OCI-M2 (cell line): Measurements from ENCODE around the gene ING5.
"Not testable (repeated sequence)": the region's sequence is repeated elsewhere in the genome, so short reads cannot be mapped to it uniquely, and the experiment has no call there.

Experiments
- DNase-seq: peaks from one replicate; lab custom pipeline; 2025; ENCODE audit not compliant: unreplicated experiment; lab: John Stamatoyannopoulos, UW

The ING5 gene

DNA sequence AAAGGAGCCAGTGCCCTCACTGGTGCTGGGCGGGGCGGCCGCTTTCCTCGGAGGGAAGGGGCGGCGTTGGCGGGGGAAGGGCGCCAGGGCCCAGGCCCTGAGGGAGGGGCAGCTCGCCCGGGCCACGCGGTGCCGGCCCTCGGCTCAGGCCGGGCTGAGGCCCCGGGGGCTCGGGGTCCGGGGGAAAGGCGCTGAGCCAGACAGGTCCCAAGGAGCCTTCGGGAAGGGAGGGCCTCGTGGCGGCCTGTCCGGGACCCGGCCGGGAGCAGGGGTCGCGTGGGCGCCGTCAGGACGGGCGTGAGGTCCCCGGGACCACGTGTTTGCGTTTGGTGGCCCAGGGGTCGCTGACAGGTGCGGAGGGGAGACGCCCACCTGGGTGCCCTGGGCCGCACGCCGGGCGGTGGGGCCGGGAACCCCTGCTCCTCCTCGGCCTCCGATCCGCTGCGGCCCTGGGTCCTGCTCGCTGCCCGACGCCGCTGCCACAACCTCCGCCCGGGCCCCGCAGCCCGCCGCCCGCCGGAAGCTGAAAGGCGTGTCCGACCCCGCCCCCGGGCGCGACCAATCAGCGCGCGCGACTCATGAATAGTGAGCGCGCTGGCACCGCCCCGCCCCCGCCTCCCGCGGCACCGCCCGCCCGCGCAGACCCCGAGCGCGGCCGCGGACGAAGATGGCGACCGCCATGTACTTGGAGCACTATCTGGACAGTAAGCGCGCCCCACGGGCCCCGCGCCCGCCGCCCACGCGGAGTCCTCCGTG, at the start of gene ING5:
Gene ING5, plus strand, starts transcription at position 641 of the 756 bp plus-strand sequence. Its CDS starts 27 bp downstream, at position 668.
- peak; percentile 29 for DNase-seq

- no peak for DNase-seq
These were observed 49.7 kb upstream of the ING5 start for GRCh38 chr2:241652142-241652541.

DNA sequence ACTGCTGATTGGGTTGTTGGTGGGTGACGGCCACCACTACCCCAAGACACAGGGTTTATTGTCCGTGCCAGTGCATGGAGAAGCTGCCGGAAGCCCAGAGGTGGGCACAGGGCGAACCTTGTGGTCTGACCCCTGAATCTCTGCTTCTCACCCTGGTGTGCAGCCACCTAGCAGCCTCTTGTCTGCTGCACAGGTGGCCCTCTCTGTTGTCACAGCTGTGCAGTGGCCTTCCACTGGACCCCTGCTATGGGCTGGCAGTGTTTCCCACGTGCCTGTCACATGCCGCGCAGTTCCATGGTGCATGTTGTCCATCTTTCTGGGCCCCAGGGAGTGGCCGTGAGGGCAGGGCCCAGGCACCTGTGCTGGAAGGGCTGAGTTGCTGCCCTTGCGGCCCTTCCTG, 49.1 kb upstream of the ING5 start:
- DNase-seq = no peak

DNA sequence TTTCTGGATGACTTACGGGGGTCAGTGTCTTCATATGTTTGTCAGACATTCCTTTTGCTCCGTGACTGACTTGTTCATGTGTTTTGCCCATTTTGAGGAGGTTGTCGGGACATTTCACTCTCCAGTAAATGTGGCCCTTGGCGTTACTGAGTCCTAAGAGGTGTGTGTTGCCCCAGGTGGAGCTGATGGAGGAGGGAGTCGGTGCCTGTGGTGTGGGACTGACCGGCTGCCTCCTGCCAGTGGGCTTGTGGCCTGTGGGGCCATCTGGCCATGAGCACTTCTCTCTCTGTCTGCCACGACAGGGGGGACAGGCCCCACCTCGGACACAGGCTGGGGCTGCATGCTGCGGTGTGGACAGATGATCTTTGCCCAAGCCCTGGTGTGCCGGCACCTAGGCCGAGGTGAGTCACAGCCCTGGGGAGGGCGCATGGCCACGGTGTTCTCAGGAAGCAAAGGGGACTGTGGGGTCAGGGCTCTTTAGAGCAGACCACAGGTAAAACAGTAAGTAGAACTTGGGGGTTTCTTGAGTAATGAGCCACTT, 48.6 kb upstream of the ING5 start:
- DNase-seq = no peak

- DNase-seq = no peak
These were observed 47.3 kb upstream of the ING5 start for GRCh38 chr2:241654551-241654950.

DNA sequence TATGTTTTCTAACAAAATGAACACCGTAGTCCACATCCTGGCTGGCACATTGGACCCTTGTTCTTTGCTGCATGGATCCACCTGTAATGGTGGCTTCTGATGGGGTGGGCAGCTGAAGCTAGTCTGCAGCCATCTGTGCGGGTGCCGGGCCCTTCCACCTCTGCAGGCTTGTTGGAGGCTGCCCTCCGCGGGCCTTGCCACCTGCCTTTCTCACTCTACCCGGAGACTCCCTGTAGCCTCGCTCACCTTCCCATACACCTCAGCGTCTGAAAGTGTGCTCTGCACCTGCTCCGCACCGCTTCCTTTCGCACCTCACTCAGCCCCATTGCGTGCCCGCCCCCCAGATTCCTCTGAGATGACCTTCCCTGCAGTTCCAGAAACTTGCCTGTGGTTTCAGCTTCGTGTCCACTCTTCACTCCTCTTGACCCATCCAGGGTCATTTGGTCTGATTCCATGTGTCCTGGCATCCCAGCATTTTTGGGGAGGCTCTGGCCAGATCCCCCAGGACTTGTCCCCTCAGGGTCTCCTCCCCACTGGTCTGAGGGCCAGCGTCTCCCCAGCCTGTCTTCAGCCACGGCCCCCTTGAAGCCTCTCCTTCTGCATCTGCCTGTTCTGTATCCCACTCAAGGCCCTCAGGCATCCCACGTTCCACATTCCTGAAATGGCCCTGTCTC, 46.2 kb upstream of the ING5 start:
- DNase-seq = no peak

GRCh38 chr2:241656190-241656741, 45.6 kb upstream of the ING5 start:
- no peak for DNase-seq

DNA sequence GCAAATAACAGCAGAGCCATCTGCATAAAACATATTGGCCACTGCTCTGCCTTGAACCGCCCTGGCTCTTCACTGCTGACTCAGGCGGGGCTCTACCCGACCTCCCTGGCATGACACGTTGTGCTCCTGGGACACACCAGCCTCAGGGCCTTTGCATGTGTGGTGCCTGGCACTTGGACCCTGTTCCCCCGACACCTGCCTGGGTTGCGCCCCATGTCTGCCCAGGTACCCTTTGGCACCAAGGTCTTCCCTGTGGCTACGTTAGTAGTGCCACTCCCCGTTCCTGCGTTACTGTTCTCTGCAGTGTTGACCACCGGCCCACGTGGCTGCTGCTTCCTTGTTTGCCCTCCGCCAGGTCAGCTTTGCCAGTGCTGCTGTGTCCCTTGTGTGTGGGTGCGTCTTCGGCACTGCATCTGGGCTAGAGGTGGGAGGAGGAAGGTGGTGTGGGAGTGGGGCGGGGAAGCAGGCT, 44.0 kb upstream of the ING5 start:
- no peak for DNase-seq

GRCh38 chr2:241658296-241658695, 43.5 kb upstream of the ING5 start:
- no peak for DNase-seq

DNA sequence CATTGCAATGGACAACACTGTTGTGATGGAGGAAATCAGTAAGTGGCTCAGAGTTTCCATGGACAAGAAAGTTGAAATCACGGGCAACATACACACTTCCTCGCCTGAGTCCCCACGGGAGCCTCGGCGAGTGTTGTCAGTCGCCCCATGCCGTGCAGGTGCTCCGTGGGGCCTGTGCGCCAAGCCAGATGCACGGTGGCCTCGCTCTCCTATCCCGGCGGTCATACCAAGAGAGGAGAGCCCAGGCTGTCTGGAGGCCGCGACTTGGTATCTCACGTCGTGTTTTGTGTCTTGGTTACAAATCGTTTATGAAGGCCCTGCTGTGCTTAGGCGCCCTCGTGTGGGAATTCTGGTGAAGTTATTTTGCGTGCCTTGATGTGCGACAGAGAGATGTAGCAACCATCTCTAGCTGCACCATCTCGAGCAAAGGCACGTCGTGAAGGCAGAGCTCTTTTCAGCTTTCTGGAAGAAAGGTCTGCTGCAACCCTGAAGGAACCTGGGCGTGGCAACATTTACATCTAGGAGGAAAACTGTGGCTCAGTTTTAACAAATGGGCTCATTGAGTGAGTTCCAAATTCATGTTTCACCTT, 42.6 kb upstream of the ING5 start:
- DNase-seq = no peak

- no peak for DNase-seq
These were observed 41.1 kb upstream of the ING5 start for GRCh38 chr2:241660593-241661213.

GRCh38 chr2:241662731-241663130, 39.1 kb upstream of the ING5 start:
- DNase-seq = not testable (repeated sequence)

GRCh38 chr2:241665731-241666440, 36.0 kb upstream of the ING5 start:
- DNase-seq = no peak

DNA sequence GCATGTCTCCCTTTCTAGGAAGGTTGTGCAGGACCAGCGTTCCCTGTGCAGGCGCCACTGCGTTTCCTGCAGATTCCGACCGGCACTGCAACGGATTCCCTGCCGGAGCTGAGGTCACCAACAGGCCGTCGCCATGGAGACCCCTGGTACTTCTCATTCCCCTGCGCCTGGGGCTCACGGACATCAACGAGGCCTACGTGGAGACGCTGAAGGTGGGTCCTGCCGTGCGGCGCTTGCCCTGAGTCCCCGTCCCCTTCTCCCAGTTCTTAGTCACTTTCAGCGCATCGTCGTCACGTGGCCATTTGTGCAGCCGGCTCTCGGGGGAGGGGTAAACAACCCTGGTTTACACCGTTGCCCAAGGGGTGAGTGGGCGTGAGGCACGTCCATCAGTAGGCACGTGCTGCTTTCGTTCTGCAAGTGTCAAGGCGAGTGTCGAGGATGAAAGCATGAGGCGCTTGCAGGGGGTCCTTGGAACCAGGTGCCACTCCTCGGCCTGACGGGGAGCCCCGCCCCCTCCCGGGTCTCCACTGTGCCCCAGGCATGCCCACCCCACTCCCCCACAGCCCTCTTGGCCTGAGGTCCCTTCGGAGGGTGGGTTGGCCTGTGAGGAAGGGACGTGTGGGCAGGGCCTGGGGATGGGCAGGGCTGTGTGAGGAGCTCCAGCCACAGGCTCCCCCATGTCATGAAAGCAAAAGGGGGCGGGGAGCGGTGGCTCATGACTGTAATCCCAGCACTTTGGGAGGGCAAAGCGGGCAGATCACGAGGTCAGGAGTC, 35.0 kb upstream of the ING5 start:
- DNase-seq = no peak

DNA sequence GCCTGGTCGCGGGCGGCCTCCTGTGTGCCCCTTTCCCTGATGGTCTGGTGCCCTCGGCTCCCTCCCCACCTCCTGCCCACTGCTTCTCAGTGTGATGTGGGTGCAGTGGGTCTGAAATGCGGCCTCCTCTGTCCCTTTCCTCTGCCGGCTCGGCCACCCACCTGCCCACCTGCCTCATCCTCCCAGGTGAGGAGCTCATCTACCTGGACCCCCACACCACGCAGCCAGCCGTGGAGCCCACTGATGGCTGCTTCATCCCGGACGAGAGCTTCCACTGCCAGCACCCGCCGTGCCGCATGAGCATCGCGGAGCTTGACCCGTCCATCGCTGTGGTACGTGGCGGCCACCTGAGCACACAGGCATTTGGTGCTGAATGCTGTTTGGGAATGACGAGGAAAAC, 33.5 kb upstream of the ING5 start:
- no peak for DNase-seq

- DNase-seq = no peak
These were observed 33.0 kb upstream of the ING5 start for GRCh38 chr2:241668839-241669238.

- DNase-seq = no peak
These were observed 31.3 kb upstream of the ING5 start for GRCh38 chr2:241670333-241671110.

- no peak for DNase-seq
These were observed 30.2 kb upstream of the ING5 start for GRCh38 chr2:241671457-241672240.
